Measurements from ENCODE around the gene TRPV4. TPM values are rescaled to one million over a fixed set of nuclear protein-coding genes. Genes with fewer than 3 reads are reported as not detected.

Gene TRPV4
- total and polyA plus RNA-seq, 2 experiments from 2014 or later: 2.3 to 4.7 TPM

GRCh38 chr12:109753959-109754358 is 79.2 kb downstream of the TRPV4 start:
- Histone ChIP-seq H2AFZ (no peak overlapping the region), H3K79me2 (peaks cover 5% of the 10 kb centered on the region), H3K9me2 (replicated peaks; ENCODE audit: insufficient read depth) (no peaks in the 10 kb centered on the region), H3K36me3 (replicated peaks; ENCODE audit: insufficient read depth, low read depth) (no peaks in the 10 kb centered on the region), H3K27ac (no peak overlapping the region), H3K4me3 (no peak overlapping the region), H3K4me2 (no peak overlapping the region), H4K20me1 (ENCODE audit: insufficient read depth, poor library complexity, severe bottlenecking) (no peaks in the 10 kb centered on the region), H3K27me3 (no peaks in the 10 kb centered on the region), H3K4me1 (ENCODE audit: insufficient read depth) (peaks cover 16% of the 10 kb centered on the region), H3K9me3 (ENCODE audit: low read depth) (peaks cover 7% of the 10 kb centered on the region)
- TF ChIP-seq EZH2 (IDR thresholded peaks at IDR 0.05; ENCODE audit: borderline replicate concordance) (no peak), EZH2phosphoT487 (IDR thresholded peaks at IDR 0.05; ENCODE audit: low read depth, severe bottlenecking, unreplicated experiment) (no peak)
- TF ChIP-seq, protein P1, sequence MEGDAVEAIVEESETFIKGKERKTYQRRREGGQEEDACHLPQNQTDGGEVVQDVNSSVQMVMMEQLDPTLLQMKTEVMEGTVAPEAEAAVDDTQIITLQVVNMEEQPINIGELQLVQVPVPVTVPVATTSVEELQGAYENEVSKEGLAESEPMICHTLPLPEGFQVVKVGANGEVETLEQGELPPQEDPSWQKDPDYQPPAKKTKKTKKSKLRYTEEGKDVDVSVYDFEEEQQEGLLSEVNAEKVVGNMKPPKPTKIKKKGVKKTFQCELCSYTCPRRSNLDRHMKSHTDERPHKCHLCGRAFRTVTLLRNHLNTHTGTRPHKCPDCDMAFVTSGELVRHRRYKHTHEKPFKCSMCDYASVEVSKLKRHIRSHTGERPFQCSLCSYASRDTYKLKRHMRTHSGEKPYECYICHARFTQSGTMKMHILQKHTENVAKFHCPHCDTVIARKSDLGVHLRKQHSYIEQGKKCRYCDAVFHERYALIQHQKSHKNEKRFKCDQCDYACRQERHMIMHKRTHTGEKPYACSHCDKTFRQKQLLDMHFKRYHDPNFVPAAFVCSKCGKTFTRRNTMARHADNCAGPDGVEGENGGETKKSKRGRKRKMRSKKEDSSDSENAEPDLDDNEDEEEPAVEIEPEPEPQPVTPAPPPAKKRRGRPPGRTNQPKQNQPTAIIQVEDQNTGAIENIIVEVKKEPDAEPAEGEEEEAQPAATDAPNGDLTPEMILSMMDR (IDR thresholded peaks at IDR 0.05; ENCODE audit: poor library complexity): no peak
- no peak for DNase-seq (ENCODE audit: low spot score)
- 42% methylated on average over 2 of the region's 2 CpGs for WGBS (ENCODE audit: low lambda C conversion rate, missing lambda C conversion rate)

DNA sequence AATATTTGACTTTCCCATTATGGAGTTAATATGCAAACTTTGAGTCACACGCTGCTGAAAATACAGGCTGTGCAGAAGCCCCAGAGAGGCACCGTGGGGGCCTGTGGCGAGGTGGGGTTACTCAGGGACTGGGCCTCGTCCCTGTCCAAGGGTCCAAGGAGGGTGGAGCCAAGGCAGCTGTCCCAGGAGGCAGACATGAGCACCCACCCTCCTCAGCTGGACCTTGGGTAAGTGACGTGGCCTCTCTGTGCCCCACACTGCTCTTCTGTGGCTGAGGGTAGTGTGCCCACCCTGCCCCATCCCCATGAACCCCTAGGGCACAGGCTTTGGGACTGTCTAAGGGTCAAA is 80.2 kb downstream of the TRPV4 start:
- DNase-seq (ENCODE audit: low spot score): no peak
- Histone ChIP-seq H3K79me2 (peaks cover 5% of the 10 kb centered on the region), H4K20me1 (ENCODE audit: insufficient read depth, poor library complexity, severe bottlenecking) (no peaks in the 10 kb centered on the region), H3K36me3 (replicated peaks; ENCODE audit: insufficient read depth, low read depth) (no peaks in the 10 kb centered on the region), H3K4me1 (ENCODE audit: insufficient read depth) (peaks cover 16% of the 10 kb centered on the region), H3K9me2 (replicated peaks; ENCODE audit: insufficient read depth) (no peaks in the 10 kb centered on the region), H3K9me3 (ENCODE audit: low read depth) (peaks cover 7% of the 10 kb centered on the region), H3K27me3 (no peaks in the 10 kb centered on the region), H3K27ac (no peak overlapping the region), H3K4me2 (no peak overlapping the region), H2AFZ (no peak overlapping the region), H3K4me3 (no peak overlapping the region)
- TF ChIP-seq EZH2 (IDR thresholded peaks at IDR 0.05; ENCODE audit: borderline replicate concordance): no peak
- TF ChIP-seq, protein P1 (IDR thresholded peaks at IDR 0.05; ENCODE audit: poor library complexity): no peak
- no peak for TF ChIP-seq EZH2phosphoT487 (IDR thresholded peaks at IDR 0.05; ENCODE audit: low read depth, severe bottlenecking, unreplicated experiment)
- 70% methylated on average over 5 of the region's 5 CpGs for WGBS (ENCODE audit: low lambda C conversion rate, missing lambda C conversion rate)

DNA sequence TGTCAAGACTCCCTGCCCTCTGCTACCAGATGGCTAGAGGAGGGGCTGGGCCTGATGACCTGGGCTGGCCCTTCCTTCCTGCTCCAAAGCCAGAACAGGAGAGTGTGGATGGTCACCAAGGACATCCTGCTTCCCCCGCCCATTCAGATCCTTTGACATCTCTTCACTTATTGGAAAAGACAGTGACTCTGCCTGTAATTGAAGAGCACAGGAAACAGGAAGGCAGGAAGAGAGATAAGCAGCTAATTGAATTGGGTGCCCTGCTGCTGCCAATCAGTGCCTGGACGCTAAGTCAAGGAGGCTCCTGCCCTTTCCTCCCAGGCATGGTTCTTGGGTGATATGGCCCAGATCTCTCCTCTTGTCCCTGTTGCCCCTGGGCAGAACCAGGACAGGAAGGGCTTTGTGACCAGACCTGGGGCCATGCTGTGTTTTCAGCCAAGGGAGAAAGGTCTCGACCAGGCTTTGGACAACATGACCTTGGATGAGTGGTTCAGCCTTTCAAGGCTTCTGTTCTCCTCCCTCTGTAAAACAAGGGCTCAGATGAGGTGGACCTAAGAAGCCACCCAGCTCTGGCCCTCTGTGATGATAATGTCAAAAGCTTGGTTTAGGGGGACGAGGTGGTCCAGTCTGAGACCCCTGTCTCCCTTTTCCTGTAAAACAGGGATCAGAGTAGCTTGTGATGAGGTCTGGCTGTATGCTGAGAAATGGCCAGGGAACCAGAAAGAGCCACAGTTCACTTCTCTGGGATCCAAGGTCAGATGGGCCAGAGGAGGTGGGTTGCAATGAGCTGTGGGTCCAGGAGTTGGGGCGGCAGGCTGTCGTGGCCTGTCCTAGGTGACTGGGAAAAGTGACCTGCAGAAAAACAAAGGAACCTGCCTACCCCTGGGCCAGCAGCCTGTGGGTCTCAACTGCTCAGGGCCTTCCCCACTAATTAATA is 80.8 kb downstream of the TRPV4 start:
- Histone ChIP-seq H3K9me3 (ENCODE audit: low read depth) (peaks cover 7% of the 10 kb centered on the region), H2AFZ (no peak overlapping the region), H3K79me2 (peaks cover 5% of the 10 kb centered on the region), H3K4me1 (ENCODE audit: insufficient read depth) (peaks cover 16% of the 10 kb centered on the region), H3K4me2 (no peak overlapping the region), H3K36me3 (replicated peaks; ENCODE audit: insufficient read depth, low read depth) (no peaks in the 10 kb centered on the region), H3K4me3 (no peak overlapping the region), H3K27me3 (no peaks in the 10 kb centered on the region), H3K27ac (no peak overlapping the region), H4K20me1 (ENCODE audit: insufficient read depth, poor library complexity, severe bottlenecking) (no peaks in the 10 kb centered on the region), H3K9me2 (replicated peaks; ENCODE audit: insufficient read depth) (no peaks in the 10 kb centered on the region)
- no peak for DNase-seq (ENCODE audit: low spot score)
- WGBS (ENCODE audit: low lambda C conversion rate, missing lambda C conversion rate): 76% methylated on average over 6 of the region's 6 CpGs
- TF ChIP-seq, protein P1 (IDR thresholded peaks at IDR 0.05; ENCODE audit: poor library complexity): no peak
- TF ChIP-seq EZH2 (IDR thresholded peaks at IDR 0.05; ENCODE audit: borderline replicate concordance) (no peak), EZH2phosphoT487 (IDR thresholded peaks at IDR 0.05; ENCODE audit: low read depth, severe bottlenecking, unreplicated experiment) (no peak)

All from hepatocyte (in vitro differentiated cells).